Stimulated activated CD8-positive, alpha-beta memory T cell treated with anti-CD3 and anti-CD28 coated beads, Interleukin-15, amount 100 ng/mL, for 48 hours (primary cell): ENCODE results near the gene PDGFB.

Source experiments
- DNase-seq, 2 donors: peaks; one replicate each; pipeline ENCODE4 v3.0.0-alpha.2; 2020; ENCODE audit warnings: low read depth in 2 of 2

Gene PDGFB

DNA sequence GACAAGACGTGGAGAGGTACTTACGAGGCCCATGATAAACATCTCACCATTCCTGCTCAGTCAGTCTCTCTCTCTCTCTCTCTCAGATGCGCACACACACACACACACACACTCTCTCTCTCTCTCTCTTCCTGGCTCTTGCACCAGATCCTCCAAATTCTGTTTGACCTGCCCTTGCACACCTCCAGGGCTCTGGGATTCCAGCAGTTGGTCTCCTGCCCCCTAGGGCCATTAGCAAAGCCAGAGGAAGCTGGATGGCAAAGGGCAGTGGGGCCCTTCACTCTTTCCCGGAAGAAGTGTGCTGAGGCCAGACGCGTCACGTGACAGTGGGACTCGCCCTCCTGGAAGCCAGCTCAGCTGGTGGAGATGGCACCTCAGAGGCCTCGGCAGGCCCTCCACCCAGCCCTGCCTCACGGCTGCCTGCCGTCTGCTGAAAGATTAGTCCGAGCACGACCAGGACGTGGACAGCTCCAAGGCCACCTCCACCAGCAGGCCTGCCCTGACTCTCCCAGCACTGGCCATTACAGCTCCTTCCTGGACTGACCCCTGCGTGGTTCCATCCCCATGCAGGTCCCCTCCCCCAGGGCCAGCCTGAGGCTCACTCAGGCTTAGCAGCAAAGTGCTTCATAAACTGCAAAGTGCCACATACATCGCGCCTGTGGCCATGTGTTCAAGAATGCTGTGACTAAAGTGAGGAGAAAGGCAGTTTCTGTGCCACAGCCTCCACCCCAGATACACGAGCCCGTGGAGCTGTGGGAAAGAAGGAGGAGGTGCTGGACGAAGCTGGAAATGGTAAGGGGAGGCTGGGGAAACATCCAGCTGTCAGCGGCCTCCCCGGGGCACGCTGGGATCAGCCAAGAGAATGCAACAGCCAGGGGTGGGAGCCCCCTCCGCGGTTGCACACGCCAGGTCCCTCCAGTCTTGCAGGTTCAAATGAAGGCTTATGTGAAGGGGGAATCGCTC, 3.7 kb downstream of the PDGFB start:
- no peak for DNase-seq

DNA sequence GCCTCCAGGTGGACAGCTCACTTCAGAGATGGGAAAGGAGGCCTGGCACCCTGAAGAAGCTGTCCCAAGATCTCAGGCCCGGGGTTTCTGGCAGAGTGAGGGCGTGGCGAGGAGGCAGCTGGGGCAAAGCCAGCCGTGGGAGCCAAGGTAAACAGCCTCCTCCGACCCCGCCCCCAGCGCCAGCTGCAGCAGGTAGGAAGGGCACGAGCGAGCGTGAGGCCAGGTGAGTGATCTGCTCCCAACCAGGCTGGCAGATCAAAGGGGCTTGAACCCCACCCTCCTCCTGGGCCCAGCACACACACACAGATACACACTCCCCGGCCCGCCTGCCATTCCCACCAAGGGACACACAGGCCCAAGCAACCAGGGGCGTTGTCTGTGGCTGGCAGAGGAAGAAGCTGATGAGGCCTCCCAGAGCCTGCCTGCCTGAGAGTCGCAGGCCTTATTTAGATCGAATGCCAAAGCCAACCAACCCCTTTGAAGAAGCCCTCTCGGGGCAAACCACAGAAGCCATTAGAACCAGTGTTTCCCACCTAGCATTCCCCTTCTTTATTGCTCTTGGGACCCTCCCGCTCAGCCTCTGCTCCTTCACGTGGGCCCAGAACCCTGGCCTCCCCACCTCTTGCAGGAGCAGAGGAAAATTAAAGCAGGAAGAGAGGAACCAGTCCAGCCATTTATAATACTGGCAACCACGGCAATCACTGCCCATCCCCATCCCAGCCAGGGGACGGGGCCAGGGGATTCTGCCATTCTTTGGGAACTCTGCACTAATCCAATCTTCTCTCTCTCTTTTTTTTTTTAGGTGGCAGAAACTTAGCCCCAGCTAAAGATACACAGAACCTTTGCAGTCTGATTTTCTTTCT, 5.0 kb downstream of the PDGFB start:
- no peak for DNase-seq

DNA sequence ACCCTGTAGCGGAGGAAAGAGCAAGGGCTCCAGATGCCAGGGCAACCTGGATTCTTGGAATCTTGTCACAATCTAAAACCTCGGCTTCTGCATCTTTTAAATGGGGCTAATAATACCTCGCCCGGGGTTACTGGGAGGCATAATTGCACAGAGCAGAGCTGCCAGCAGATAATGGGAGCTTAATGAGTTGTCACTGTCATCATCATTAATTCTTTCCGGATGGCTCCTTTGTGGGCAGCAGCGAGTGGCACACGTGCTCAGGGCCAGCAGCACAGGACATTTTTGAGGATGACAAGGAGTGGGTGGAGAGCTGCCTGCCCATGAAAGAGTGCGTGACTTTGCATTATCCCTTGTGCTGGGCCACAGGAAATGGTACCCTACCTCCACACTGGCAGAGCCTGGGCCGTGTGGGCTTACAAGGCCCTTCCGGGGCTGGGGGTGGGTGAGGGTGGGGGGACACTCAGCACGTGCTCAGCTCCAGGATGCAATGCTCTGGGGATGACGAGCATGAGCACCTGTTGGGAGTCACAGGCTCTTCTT, 5.7 kb downstream of the PDGFB start:
- no peak for DNase-seq

DNA sequence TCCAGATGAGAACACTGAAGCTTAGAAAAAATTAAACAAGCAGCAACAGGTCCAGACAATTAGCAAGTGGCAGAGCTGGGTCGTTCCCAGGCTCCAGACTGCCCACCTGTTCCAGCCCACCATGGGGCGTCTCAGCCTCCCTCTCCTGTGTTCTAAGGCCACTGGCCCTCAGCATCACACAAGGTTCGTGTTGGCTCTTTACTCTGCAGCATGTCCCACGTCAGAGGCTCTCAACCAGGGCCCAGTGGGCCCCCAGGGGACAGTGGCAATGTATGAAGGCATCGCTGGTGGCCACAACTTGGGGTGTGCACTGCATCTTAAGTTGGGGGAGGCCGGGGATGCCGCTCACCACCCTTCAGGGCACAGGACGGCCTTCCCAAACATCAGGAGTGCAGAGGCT, 6.2 kb downstream of the PDGFB start:
- DNase-seq, result no peak

DNA sequence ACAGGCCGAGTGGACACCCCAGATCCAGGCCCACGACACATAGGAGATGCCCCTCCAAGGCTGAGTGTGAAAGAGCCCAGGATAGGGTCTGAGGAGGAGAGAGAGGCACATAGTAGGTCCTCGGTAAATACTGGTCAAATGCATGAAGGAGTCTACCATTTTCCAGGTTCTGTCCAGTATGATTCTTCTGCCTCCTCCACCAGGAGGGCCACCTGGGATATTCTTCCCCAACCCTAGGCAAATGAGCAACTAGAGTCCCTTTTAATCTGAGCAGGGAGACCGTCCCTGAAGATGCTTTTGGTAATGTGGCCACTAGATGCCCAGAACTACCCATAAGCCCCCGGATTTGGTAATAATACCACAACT, 6.7 kb downstream of the PDGFB start:
- no peak for DNase-seq

DNA sequence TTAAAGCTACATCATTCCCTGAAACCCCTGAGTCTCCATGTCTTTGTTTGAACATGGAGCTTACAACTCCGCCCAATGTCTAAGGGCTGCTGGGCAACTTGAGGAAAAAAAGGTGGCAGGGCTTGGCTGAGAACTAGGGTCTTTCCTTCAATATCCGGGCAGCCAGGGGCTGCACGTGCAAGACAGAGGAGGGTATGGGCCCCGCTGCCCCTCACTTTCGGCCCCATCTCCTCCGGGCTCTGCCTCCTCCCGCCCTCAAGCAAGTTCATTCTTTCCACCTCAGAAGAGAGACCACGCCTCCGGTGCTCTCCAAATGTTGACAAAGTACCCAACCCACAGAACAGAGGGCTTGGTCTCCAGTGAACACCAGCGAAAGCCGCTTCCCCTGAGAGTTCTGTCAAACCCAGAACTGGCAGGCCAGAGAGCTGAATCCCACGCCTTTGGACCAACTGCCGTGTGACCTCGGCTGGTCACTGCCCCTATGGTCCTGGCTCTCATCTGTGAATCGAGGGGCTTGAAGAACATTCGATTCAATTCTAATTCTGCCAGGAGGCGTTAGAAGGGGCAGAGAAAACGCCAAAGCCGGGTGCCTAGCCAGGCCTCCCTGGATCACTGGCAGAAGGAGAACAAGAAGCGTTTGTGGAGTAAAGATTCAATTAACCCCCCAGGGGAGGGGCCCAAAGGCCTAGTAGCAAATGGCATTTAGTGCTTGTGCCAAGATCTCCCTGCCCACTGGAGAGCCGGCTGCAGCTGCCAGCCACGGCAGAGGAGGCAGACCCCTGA, 7.3 kb downstream of the PDGFB start:
- DNase-seq, result peak in 1 of 2 donors; percentile 31

DNA sequence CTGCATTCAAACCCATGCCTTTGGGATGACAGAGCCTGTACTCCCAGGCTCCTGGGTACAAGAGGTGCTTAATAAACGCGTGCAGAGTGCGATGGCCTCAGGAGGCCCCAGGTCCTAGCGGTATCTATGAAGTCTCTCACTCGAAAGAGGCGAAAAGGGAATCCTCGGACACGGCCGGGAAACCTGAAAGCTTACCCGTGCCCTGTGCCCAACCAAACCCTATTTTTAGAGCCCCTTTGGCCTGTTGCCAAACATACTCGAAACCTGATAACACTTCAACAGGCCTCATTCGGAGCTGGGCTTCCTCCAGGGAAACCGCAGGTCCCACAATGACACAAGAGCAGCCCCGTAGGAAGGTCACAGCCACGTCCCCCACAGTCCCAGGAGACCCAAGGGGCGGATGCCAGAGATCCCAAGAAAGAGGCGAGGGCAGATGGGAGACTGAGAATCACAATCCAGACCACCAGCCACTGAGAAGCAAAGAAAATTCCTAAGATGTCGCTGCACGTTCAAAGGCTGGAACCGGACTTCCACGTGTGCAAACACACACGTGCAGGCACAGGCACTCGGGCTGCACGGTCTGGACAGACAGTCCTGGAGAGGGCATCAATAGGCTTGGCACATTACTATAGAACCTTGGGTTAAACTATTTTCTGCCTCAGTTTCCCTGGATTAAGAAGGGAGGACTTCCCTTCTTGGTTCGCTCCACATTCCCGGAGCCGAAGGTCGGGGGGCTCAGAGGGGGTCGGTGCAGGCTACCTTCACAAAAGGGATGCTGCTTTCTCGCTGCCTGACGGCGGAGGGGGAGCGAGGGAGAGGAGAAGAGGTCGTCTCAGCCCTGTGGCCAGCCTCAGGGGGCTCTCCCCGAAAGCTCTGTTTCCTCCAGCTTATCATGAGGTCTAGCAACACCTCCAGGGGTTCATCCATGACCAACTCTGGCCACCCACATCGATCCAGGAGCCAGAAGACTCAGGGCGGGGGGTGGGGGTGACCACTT, 8.2 kb downstream of the PDGFB start:
- peak; percentile 34 to 51 for DNase-seq

DNA sequence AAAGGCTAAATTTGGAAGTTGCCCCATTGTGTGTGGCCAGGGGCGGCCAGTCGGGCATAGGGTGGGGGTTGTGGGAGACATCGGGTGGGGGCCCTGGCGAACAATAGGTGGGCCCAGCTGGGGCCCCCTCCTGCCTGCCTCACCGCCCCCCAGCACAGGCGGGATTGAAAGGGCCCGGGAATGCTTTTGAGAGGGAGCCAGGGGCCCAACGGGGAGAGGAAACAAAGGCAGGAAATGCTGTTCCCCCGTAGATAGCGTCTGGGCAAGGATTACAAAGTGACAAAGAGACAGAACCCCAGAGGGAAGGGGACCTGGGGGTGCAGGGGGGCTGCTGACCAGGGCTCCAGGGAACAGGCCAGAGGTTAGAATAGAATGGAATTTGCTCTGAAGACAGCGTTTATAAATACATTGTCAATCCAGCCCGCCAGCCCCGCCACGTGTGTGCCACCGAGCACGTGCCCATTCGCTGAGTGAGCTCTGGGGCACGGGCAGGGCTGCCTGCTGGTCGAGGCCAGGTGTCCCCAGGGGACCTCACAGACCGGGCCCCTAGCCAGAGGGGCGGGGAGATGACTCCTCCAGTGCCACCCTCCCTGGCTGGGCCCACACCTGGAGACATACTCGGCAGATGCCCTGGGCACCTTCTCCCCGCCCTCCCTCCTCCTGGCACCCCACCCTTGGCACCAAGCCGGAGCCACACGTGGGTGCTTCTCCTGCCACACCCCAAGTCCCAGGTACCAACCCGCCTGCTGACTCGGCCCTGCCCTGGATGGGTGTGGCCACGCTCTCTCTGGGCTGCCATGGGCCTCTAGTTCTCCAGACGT, 9.7 kb downstream of the PDGFB start:
- no peak for DNase-seq

DNA sequence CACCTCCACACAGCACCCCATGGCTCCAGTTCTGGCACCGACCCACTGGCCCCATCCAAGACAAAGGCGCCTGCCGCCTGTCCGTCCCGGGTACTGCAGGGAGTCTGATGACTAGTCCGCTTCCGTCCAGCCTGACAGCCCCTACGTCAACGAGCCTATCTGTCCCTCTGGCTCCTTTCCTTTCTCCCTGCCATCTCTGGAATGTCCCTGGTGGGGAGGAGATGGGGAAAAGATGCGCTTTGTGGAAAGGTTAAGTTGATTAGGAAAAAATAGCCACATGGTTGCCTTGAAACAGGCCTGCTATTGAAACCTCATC, 10.4 kb downstream of the PDGFB start:
- DNase-seq, result no peak

DNA sequence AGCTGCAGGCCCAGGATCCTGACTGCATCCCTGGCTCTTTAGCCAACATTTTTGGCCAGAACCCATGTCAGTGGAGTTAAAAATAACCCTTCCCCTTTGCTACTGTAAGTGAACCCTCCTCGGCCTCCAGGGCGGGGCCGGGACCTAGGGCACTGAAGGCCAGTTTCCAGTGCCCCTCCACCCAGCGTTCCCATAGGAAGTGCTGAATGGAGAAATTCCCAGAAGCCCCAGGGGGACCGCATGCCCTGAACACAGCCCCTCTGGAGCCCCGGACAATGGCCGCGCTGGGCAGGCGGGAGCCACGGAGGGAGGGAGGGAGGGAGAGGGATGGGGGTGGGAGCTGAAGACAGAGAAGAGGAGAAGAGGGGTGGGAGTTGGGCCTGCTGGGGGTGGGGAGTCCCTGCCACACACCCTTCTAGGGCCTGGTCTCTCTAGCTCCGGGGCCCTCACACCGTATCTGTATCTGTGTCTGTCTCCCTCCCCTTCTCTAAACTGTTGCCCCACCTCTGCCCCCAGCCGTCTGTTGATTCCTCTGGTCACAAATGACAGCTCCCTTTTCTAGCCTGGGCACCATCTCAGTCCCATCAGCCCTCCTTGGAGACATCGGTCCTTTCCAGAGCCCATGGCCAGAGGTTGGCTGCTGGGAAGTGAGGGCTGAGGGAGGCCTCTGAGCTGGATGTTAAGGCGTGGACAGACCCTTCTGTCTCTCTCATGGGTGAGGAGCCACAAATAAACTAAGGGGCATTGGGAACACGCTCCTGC, 10.9 kb downstream of the PDGFB start:
- DNase-seq, result no peak

DNA sequence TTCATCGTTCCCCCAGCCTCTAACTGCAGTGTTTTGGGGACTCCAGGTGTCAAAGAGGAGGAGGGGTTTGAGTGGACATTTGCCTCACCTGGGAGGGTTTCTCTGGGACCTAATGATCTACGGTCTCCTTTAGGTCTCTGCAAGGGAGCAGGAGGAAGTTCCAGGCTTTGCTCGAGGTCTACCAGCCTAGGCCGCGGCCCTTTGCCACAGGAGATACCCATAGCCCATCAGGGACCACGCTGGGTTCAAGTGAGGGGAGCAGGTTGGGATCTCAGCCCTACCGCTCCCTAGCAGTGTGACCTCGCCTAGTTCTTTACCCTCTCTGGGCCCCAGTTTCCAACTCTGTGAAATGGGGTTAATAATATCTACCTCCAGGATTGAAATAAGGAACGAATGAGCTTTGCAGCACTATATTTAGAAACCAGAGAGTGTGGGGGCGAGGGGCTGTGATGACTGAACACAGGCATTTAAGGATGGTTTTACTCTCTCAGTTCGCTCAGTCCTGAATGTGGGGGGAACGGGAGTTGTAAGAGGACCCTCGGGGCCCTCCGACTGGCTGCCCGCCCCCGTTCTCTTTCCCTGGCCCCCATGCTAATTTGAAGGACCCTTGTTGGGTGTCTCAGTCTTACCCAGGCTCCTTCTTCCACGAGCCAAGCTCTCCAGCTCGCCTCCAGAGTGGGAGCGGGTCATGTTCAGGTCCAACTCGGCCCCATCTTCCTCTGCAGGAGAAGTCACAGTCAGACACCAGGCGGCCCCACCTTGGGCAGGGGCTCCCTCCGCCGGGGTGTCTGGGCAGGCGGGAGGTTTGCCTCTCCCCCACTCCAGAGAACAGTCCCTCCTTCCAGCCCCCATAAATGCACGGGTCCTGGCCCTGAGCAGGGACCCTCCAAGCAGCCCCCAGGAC, 11.7 kb downstream of the PDGFB start:
- DNase-seq, result no peak

DNA sequence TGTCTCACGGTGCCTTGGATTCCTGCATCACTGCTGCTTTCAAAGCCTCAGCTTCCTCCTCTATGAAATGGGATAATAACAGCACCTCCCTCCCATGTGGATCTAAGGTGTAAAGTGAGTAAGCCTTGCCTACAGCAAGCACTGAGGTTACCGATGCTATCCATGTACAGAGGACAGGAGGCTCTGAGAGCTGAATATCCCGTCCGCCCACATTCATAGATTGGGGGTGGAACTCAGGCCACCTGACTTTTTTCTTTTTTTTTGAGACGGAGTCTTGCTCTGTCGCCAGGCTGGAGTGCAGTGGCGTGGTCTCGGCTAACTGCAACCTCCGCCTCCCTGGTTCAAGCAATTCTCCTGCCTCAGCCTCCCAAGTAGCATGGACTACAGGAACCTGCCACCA, 12.5 kb downstream of the PDGFB start:
- no peak for DNase-seq

DNA sequence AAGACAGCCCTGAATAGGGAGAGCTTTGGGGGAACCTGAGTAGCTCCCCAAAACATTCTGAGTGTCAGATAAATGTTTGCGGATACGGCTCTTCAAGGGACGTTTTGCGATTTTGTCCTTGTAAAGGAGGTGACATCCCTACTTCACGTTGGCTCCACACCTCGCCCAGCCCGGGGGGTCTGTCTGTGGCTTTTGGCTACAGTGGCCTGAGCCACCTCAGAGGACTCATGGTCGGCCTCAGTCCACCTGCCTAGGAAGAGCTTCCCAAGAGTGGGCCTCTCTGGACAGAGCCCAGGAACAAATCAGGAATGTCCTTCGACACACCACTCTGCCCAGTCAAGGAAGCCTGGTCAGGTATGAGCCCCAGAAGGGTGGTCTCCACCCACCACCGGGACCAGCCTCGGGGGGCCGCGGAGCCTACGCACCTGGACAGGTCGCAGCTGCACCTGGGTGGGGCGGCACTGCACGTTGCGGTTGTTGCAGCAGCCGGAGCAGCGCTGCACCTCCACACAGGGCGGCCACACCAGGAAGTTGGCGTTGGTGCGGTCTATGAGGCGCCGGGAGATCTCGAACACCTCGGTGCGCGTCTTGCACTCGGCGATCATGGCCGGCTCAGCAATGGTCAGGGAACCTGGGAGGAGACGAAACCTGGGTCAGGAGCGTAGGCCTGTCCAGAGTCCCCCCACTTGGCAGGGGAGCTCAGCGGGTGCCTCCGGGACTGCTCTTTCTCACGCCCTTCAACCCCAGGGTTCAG, 13.4 kb downstream of the PDGFB start:
- no peak for DNase-seq

DNA sequence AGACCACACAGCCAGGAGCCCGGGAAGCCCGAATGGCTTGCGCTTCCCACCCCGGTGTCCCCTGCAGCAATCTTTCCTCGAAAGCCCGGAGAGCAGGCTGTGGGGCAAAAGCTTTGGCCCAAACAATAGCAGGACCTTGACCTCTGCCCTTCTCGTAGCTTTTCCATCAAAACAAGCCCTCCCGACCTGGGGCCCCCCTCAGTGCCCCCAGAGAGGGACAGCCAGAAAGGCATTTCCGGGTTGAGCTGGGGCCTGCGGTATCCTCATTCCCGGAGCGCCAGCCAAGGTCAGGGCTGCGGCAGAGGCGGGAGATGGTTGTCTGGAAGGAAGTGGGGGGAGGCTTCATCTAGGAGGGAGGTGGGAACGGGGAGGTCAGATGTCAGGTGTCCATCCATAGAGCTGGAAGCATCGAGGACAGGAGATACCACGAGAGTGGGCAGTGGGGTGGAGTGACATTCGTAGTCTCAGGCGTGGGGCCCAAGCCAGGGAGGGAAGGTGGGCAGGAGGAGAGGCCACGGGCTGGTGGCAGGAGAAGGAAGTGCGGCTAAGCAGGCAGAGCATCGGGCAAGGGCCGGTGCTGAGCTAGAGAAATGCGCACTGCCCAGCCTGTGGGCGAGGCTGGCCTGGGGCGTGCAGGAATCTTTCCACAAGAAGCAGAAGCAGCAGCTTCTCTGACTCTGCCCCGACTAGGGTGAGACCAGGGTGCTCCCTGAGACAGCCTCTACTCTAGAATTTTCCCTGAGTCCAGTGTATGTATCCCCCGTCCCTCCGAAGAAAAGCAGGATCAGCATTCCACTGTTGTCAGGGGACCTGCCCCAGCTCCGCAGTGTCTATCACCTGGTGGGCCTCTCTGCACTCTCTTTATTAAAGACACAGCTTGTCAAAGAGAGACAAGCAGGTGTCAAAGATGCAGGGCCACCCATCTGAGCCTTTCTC, 14.3 kb downstream of the PDGFB start:
- DNase-seq, result no peak

DNA sequence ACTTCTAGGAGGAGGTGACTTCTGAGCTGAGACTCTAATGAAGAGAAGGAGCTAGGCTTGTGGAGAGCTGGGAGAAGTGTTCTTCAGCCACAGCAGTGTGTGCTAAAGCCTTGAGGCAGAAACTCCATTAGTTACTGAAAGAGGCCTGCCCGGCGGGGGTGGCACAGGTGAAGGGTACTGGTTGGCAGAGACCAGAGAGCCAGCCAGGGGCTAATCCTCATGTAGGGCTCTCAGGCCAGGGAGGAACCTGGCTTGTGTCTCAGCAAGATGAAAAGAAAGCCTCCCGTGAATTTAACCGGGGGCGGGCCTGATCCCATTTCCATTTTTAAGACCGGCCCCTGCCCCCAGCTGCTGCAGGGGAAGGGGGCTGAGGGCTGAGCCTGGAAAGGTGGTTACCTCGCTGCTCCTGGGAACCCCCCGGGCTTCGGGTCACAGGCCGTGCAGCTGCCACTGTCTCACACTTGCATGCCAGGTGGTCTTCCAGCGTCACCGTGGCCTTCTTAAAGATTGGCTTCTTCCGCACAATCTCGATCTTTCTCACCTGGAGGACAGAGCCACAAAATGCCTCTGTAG, 15.0 kb downstream of the PDGFB start:
- DNase-seq, result no peak

DNA sequence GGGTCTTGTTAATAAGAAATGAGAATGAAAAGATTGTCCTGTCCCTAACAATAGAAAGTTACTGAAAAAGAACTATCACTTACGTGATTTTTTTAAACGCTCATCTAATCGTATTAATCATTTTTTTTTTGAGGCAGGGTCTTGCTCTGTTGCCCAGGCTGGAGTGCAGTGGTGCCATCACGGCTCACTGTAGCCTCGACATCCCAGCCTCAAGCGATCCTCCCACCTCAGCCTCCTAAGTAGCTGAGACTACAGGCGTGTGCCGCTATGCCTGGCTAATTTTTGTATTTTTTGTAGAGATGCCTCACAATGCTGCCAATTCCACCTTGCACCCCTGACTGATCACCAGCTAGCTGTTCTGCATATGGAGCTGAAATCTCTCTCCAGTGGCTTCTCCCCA, 15.7 kb downstream of the PDGFB start:
- no peak for DNase-seq
